ENCODE measurements around the gene ID2. TPM values are rescaled to one million over a fixed set of nuclear protein-coding genes. Genes with fewer than 3 reads are reported as not detected.

ID2 gene
- total and polyA plus RNA-seq, 10 of the 15 experiments (the other 5 are each of a cell fraction or from before 2014, with no cell fraction given): 39.0 to 613 (median 73.6) TPM

- TF ChIP-seq, protein P1, sequence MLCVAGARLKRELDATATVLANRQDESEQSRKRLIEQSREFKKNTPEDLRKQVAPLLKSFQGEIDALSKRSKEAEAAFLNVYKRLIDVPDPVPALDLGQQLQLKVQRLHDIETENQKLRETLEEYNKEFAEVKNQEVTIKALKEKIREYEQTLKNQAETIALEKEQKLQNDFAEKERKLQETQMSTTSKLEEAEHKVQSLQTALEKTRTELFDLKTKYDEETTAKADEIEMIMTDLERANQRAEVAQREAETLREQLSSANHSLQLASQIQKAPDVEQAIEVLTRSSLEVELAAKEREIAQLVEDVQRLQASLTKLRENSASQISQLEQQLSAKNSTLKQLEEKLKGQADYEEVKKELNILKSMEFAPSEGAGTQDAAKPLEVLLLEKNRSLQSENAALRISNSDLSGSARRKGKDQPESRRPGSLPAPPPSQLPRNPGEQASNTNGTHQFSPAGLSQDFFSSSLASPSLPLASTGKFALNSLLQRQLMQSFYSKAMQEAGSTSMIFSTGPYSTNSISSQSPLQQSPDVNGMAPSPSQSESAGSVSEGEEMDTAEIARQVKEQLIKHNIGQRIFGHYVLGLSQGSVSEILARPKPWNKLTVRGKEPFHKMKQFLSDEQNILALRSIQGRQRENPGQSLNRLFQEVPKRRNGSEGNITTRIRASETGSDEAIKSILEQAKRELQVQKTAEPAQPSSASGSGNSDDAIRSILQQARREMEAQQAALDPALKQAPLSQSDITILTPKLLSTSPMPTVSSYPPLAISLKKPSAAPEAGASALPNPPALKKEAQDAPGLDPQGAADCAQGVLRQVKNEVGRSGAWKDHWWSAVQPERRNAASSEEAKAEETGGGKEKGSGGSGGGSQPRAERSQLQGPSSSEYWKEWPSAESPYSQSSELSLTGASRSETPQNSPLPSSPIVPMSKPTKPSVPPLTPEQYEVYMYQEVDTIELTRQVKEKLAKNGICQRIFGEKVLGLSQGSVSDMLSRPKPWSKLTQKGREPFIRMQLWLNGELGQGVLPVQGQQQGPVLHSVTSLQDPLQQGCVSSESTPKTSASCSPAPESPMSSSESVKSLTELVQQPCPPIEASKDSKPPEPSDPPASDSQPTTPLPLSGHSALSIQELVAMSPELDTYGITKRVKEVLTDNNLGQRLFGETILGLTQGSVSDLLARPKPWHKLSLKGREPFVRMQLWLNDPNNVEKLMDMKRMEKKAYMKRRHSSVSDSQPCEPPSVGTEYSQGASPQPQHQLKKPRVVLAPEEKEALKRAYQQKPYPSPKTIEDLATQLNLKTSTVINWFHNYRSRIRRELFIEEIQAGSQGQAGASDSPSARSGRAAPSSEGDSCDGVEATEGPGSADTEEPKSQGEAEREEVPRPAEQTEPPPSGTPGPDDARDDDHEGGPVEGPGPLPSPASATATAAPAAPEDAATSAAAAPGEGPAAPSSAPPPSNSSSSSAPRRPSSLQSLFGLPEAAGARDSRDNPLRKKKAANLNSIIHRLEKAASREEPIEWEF (IDR thresholded peaks at IDR 0.05; ENCODE audit: insufficient replicate concordance, low read depth, low read length): no peak
- TF ChIP-seq ZNF207 (IDR thresholded peaks at IDR 0.05; ENCODE audit: borderline replicate concordance) (peak; percentile 91; the same call in 1 of the 2 replicates), RUNX3 (IDR thresholded peaks at IDR 0.05; ENCODE audit: low read length) (peak; percentile 24; the same call in 1 of the 2 replicates), SMAD5 (IDR thresholded peaks at IDR 0.05; ENCODE audit: low read depth) (peak; percentile 96), CBX3 (IDR thresholded peaks at IDR 0.05; ENCODE audit: borderline replicate concordance, low read depth) (no peak), POU2F2 (IDR thresholded peaks at IDR 0.05; ENCODE audit: borderline replicate concordance, low read depth, low read length) (peak; percentile 98), ESRRA (IDR thresholded peaks at IDR 0.05; ENCODE audit: low read length) (peak; percentile 87; the same call in 1 of the 2 replicates), ZBTB11 (CRISPR knock-in tag; IDR thresholded peaks at IDR 0.05) (0 out of 2 replicates have a peak, but pooled peaks have one; percentile 18)
Measured at GRCh38 chr2:8681786-8682692, at the start of gene ID2 (continued).

Measured in GM12878 (cell line).